Karpas-422 (cell line): ENCODE data around the gene ANGPTL4. TPM values are rescaled to one million over a fixed set of nuclear protein-coding genes. Genes with fewer than 3 reads are reported as not detected.

Source experiments
- DNase-seq: peaks from one replicate; pipeline ENCODE4 v3.0.0-alpha.2; 2015
- H2AFZ ChIP-seq: fragments of 200-600 bp; sonication (generic); 2 replicates; pipeline ENCODE4 v1.6.1; 2014; ENCODE audit warnings: antibody characterized with exemption, low read length, mixed read lengths
- H3K27ac ChIP-seq: fragments of 200-600 bp; sonication (generic); 2 replicates; pipeline ENCODE4 v1.5.1; 2014; ENCODE audit warnings: mild to moderate bottlenecking, low read length, moderate library complexity
- H3K27me3 ChIP-seq: fragments of 200-600 bp; sonication (generic); 2 replicates; pipeline ENCODE4 v1.6.1; 2014; ENCODE audit warnings: low read length, mixed read lengths
- H3K36me3 ChIP-seq: fragments of 200-600 bp; sonication (generic); 2 replicates; pipeline ENCODE4 v1.6.1; 2014; ENCODE audit warnings: low read length, mixed read lengths; ENCODE audit not compliant: insufficient read depth
- H3K4me1 ChIP-seq: fragments of 200-600 bp; sonication (generic); 2 replicates; pipeline ENCODE4 v1.6.1; 2014; ENCODE audit warnings: mild to moderate bottlenecking, low read length, mixed read lengths
- H3K4me2 ChIP-seq: fragments of 200-600 bp; sonication (generic); 2 replicates; pipeline ENCODE4 v1.6.1; 2014; ENCODE audit warnings: low read length, low read depth, mild to moderate bottlenecking; ENCODE audit not compliant: poor library complexity, severe bottlenecking
- H3K4me3 ChIP-seq: fragments of 200-600 bp; sonication (generic); 2 replicates; pipeline ENCODE4 v1.5.1; 2014; ENCODE audit warnings: mild to moderate bottlenecking, antibody characterized with exemption, low read length, mixed read lengths
- H3K79me2 ChIP-seq: fragments of 200-600 bp; sonication (generic); 2 replicates; pipeline ENCODE4 v1.6.1; 2014; ENCODE audit warnings: mild to moderate bottlenecking, low read length, mixed read lengths
- H3K9ac ChIP-seq: fragments of 200-600 bp; sonication (generic); 2 replicates; pipeline ENCODE4 v1.6.0; 2014; ENCODE audit warnings: low read length
- H3K9me2 ChIP-seq: fragments of 200-600 bp; sonication (generic), shearing (Covaris generic); replicated peaks from 2 replicates; pipeline ENCODE4 v1.6.0; 2014; ENCODE audit warnings: mild to moderate bottlenecking, low read length, moderate library complexity; ENCODE audit not compliant: insufficient read depth
- H3K9me3 ChIP-seq: fragments of 300-700, 200-600 bp; sonication (generic); 2 replicates; pipeline ENCODE4 v1.6.1; 2014; ENCODE audit warnings: low read length, mixed read lengths
- H4K20me1 ChIP-seq: fragments of 200-600 bp; sonication (generic); 2 replicates; pipeline ENCODE4 v1.6.1; 2014; ENCODE audit warnings: mild to moderate bottlenecking, antibody characterized with exemption, low read length, low read depth; ENCODE audit not compliant: insufficient read depth
- total RNA-seq: library from RNA; depleted of rRNA; stranded (reverse); fragments of >200 nt; shearing (Covaris generic); gene quantifications from 2 replicates; pipeline ENCODE4 v1.2.3, GENCODE V29; 2014; ENCODE audit warnings: low replicate concordance

The ANGPTL4 gene
- total RNA-seq, 1 experiment from 2014 or later = not detected

- Histone ChIP-seq H3K4me2 (no peak overlapping the region), H3K27ac (no peak overlapping the region), H3K36me3 (no peaks in the 10 kb centered on the region), H3K27me3 (no peaks in the 10 kb centered on the region), H2AFZ (no peak overlapping the region), H3K4me1 (peaks cover 12% of the 10 kb centered on the region), H3K9me2 (no peaks in the 10 kb centered on the region), H3K9me3 (no peaks in the 10 kb centered on the region), H3K9ac (no peak overlapping the region), H3K79me2 (peaks cover 75% of the 10 kb centered on the region), H3K4me3 (no peak overlapping the region), H4K20me1 (peaks cover 54% of the 10 kb centered on the region)
- DNase-seq = peak; percentile 22
These were observed 31.7 kb downstream of the ANGPTL4 start for GRCh38 chr19:8395621-8396082.

- Histone ChIP-seq H3K4me2 (no peak overlapping the region), H3K27me3 (no peaks in the 10 kb centered on the region), H3K9me3 (no peaks in the 10 kb centered on the region), H3K79me2 (peaks cover 70% of the 10 kb centered on the region), H3K9me2 (no peaks in the 10 kb centered on the region), H3K27ac (no peak overlapping the region), H3K4me1 (peaks cover 8% of the 10 kb centered on the region), H3K4me3 (no peak overlapping the region), H3K9ac (no peak overlapping the region), H2AFZ (no peak overlapping the region), H4K20me1 (peaks cover 50% of the 10 kb centered on the region), H3K36me3 (no peaks in the 10 kb centered on the region)
- DNase-seq = no peak
These were observed 32.2 kb downstream of the ANGPTL4 start for GRCh38 chr19:8396185-8396562.

GRCh38 chr19:8396563-8397203, 32.7 kb downstream of the ANGPTL4 start:
- H3K27ac ChIP-seq = no peak overlapping the region
- no peaks in the 10 kb centered on the region for H3K36me3 ChIP-seq
- no peak overlapping the region for H3K4me2 ChIP-seq
- H3K27me3 ChIP-seq = no peaks in the 10 kb centered on the region
- peak; percentile 83 for DNase-seq
- no peaks in the 10 kb centered on the region for H3K9me3 ChIP-seq
- peaks cover 65% of the 10 kb centered on the region for H3K79me2 ChIP-seq
- H3K9me2 ChIP-seq = no peaks in the 10 kb centered on the region
- H2AFZ ChIP-seq = no peak overlapping the region
- H3K4me3 ChIP-seq = no peak overlapping the region
- peaks cover 45% of the 10 kb centered on the region for H4K20me1 ChIP-seq
- no peak overlapping the region for H3K9ac ChIP-seq
- H3K4me1 ChIP-seq = peaks cover 3% of the 10 kb centered on the region; the same call in 1 of the 2 replicates

- Histone ChIP-seq H3K4me2 (no peak overlapping the region), H3K27ac (no peak overlapping the region), H2AFZ (no peak overlapping the region), H4K20me1 (peaks cover 40% of the 10 kb centered on the region), H3K36me3 (no peaks in the 10 kb centered on the region), H3K9me2 (no peaks in the 10 kb centered on the region), H3K4me3 (no peak overlapping the region), H3K79me2 (peaks cover 59% of the 10 kb centered on the region), H3K27me3 (no peaks in the 10 kb centered on the region), H3K9me3 (no peaks in the 10 kb centered on the region), H3K9ac (no peak overlapping the region), H3K4me1 (no peaks in the 10 kb centered on the region)
- DNase-seq = no peak
These were observed 33.3 kb downstream of the ANGPTL4 start for GRCh38 chr19:8397271-8397670.

GRCh38 chr19:8397746-8398310, 33.9 kb downstream of the ANGPTL4 start:
- peaks cover 55% of the 10 kb centered on the region for H3K79me2 ChIP-seq
- H4K20me1 ChIP-seq = peaks cover 40% of the 10 kb centered on the region

GRCh38 chr19:8398311-8398771, 34.4 kb downstream of the ANGPTL4 start:
- no peaks in the 10 kb centered on the region for H3K4me1 ChIP-seq
- no peak overlapping the region for H2AFZ ChIP-seq
- H3K9ac ChIP-seq = no peak overlapping the region
- peaks cover 35% of the 10 kb centered on the region for H4K20me1 ChIP-seq
- H3K4me2 ChIP-seq = no peak overlapping the region
- H3K27ac ChIP-seq = no peak overlapping the region
- H3K27me3 ChIP-seq = no peaks in the 10 kb centered on the region
- H3K9me3 ChIP-seq = no peaks in the 10 kb centered on the region
- H3K79me2 ChIP-seq = peaks cover 50% of the 10 kb centered on the region
- no peak overlapping the region for H3K4me3 ChIP-seq
- no peak for DNase-seq
- H3K9me2 ChIP-seq = no peaks in the 10 kb centered on the region
- H3K36me3 ChIP-seq = no peaks in the 10 kb centered on the region

More at GRCh38 chr19:8397746-8398310, 33.9 kb downstream of the ANGPTL4 start:
- no peak overlapping the region for H3K9ac ChIP-seq
- no peak for DNase-seq
- H3K27me3 ChIP-seq = no peaks in the 10 kb centered on the region
- H3K9me2 ChIP-seq = no peaks in the 10 kb centered on the region
- H2AFZ ChIP-seq = no peak overlapping the region
- no peaks in the 10 kb centered on the region for H3K4me1 ChIP-seq
- H3K9me3 ChIP-seq = no peaks in the 10 kb centered on the region
- H3K4me3 ChIP-seq = no peak overlapping the region
- H3K4me2 ChIP-seq = no peak overlapping the region
- H3K36me3 ChIP-seq = no peaks in the 10 kb centered on the region
- H3K27ac ChIP-seq = no peak overlapping the region

- H3K9me2 ChIP-seq = no peaks in the 10 kb centered on the region
- no peak overlapping the region for H2AFZ ChIP-seq
- H3K36me3 ChIP-seq = no peaks in the 10 kb centered on the region
- no peak overlapping the region for H3K9ac ChIP-seq
- no peak overlapping the region for H3K27ac ChIP-seq
- DNase-seq = no peak
- H3K4me2 ChIP-seq = no peak overlapping the region
- H4K20me1 ChIP-seq = peaks cover 29% of the 10 kb centered on the region
- no peak overlapping the region for H3K4me3 ChIP-seq
- H3K79me2 ChIP-seq = peaks cover 36% of the 10 kb centered on the region
- no peaks in the 10 kb centered on the region for H3K9me3 ChIP-seq
- H3K27me3 ChIP-seq = no peaks in the 10 kb centered on the region
- no peaks in the 10 kb centered on the region for H3K4me1 ChIP-seq
These were observed 35.8 kb downstream of the ANGPTL4 start for GRCh38 chr19:8399681-8400188.

- no peak for DNase-seq
- Histone ChIP-seq H2AFZ (no peak overlapping the region), H3K9me3 (no peaks in the 10 kb centered on the region), H3K4me2 (no peak overlapping the region), H3K27me3 (no peaks in the 10 kb centered on the region), H3K9ac (no peak overlapping the region), H3K9me2 (no peaks in the 10 kb centered on the region), H3K27ac (no peak overlapping the region), H3K79me2 (peaks cover 16% of the 10 kb centered on the region), H4K20me1 (peaks cover 12% of the 10 kb centered on the region), H3K4me1 (no peaks in the 10 kb centered on the region), H3K4me3 (no peak overlapping the region), H3K36me3 (no peaks in the 10 kb centered on the region)
These were observed 38.0 kb downstream of the ANGPTL4 start for GRCh38 chr19:8401981-8402411.
